GM19025 (cell line): ENCODE data around the gene TRDMT1.

Source experiments
- ATAC-seq: cut with Tn5 transposase; IDR thresholded peaks from one replicate; pipeline ENCODE4 v1.9.1; 2021; ENCODE audit warnings: mild to moderate bottlenecking, low read depth, moderate library complexity; ENCODE audit not compliant: unreplicated experiment

TRDMT1 gene

GRCh38 chr10:17113346-17113745 lies 88.1 kb downstream of the TRDMT1 start:
- ATAC-seq = no peak

- ATAC-seq = no peak
These were observed 88.9 kb downstream of the TRDMT1 start for GRCh38 chr10:17112566-17112965.

GRCh38 chr10:17109475-17110207 lies 91.8 kb downstream of the TRDMT1 start:
- no peak for ATAC-seq

GRCh38 chr10:17109046-17109445 lies 92.4 kb downstream of the TRDMT1 start:
- no peak for ATAC-seq

- ATAC-seq = no peak
These were observed 94.5 kb downstream of the TRDMT1 start for GRCh38 chr10:17106991-17107390.

GRCh38 chr10:17101910-17102266 lies 99.6 kb downstream of the TRDMT1 start:
- no peak for ATAC-seq

GRCh38 chr10:17101257-17101909 lies 100.1 kb downstream of the TRDMT1 start:
- ATAC-seq = no peak

GRCh38 chr10:17100586-17100985 lies 100.9 kb downstream of the TRDMT1 start:
- no peak for ATAC-seq

GRCh38 chr10:17098012-17098411 lies 103.5 kb downstream of the TRDMT1 start:
- no peak for ATAC-seq
